LNCaP clone FGC (cell line): Measurements from ENCODE around the gene PCGF3.

Experiments used
- DNase-seq: peaks from one replicate; pipeline ENCODE4 v3.0.0-alpha.2; 2011; ENCODE audit warnings: low read depth
- H3K4me3 ChIP-seq: 2 replicates; pipeline ENCODE4 v1.5.1; 2011; ENCODE audit warnings: mild to moderate bottlenecking, low read depth, low read length, control low read depth
- TF ChIP-seq, protein P1 (sequence below): IDR thresholded peaks from 2 replicates; pipeline ENCODE4 v1.5.1; 2012; ENCODE audit warnings: mild to moderate bottlenecking; ENCODE audit not compliant: control insufficient read depth, insufficient read depth; ENCODE audit errors: extremely low read depth

PCGF3 gene

GRCh38 chr4:689723-690122 is 15.9 kb upstream of the PCGF3 start:
- DNase-seq: no peak
- TF ChIP-seq, protein P1, sequence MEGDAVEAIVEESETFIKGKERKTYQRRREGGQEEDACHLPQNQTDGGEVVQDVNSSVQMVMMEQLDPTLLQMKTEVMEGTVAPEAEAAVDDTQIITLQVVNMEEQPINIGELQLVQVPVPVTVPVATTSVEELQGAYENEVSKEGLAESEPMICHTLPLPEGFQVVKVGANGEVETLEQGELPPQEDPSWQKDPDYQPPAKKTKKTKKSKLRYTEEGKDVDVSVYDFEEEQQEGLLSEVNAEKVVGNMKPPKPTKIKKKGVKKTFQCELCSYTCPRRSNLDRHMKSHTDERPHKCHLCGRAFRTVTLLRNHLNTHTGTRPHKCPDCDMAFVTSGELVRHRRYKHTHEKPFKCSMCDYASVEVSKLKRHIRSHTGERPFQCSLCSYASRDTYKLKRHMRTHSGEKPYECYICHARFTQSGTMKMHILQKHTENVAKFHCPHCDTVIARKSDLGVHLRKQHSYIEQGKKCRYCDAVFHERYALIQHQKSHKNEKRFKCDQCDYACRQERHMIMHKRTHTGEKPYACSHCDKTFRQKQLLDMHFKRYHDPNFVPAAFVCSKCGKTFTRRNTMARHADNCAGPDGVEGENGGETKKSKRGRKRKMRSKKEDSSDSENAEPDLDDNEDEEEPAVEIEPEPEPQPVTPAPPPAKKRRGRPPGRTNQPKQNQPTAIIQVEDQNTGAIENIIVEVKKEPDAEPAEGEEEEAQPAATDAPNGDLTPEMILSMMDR: no peak
- H3K4me3 ChIP-seq: no peak overlapping the region

DNA sequence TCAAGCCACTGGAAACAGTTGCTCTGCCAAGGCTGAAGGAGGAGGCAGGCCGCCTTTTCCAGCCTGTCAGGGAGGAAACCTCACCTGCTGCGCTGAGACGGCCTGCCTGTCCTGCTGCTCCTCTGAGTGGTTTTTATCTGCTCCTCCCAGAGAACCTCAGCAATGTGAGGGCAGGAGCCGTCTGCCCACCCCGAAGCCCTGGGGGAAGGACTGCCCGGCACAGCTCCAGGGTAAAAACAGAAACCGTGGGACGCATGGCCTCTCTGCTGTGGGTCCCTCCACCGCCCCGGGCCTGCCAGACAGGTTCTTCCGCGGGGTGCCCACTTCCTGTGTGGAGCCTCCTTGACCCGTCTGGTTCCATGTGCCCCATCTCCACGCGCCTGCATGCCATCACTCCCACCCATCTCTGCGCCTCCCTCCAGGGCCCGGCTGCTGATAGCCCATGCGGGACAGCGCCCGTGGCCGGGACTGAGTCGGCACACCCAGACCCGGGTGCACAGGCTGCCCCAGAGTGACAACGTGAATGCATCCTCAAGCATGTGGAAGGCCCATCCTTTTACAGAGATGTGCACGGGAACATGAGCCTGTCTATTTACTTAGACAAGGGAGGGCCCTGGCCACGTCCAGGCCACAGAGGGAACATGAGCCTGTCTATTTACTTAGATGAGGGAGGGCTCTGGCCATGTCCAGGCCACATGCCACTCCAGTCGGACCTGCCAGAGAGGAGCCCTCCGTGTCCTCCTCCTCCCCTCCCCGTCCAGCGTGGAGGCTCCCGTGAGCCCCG is 12.7 kb upstream of the PCGF3 start:
- H3K4me3 ChIP-seq: no peak overlapping the region
- DNase-seq: peak; percentile 94

DNA sequence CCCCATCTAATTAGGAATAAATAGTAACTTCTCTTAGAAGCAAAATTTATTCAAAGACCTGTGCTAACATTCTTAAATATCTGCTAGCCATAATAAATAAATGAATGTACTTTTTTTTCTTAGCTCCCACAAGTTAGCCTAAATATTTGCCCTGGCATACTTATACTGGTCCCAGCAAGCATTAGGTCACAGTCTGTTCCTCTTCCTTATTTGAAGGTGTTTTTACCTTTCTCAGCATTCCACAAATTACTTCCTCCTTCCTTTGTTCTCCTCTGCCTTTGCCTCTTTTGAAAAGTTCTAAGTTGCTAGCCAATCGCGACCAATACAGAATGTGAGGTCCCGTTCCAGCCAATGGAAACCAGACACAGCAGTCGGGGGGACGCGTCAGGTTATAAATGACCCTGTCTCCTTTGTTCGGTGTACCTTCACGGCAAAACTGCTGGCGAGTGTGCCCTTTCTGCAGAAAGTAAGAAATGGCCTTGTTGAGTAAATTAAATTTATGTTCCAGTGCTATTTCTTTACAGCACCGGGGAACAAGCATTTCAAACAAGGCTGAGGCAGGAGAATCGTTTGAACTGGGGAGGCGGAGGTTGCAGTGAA is 11.2 kb upstream of the PCGF3 start:
- peak; percentile 68 for DNase-seq
- H3K4me3 ChIP-seq: 0 out of 2 replicates have a peak overlapping the region, but pooled peaks have one; percentile 12

More for the DNA sequence above, 12.7 kb upstream of the PCGF3 start:
- TF ChIP-seq, protein P1: no peak

DNA sequence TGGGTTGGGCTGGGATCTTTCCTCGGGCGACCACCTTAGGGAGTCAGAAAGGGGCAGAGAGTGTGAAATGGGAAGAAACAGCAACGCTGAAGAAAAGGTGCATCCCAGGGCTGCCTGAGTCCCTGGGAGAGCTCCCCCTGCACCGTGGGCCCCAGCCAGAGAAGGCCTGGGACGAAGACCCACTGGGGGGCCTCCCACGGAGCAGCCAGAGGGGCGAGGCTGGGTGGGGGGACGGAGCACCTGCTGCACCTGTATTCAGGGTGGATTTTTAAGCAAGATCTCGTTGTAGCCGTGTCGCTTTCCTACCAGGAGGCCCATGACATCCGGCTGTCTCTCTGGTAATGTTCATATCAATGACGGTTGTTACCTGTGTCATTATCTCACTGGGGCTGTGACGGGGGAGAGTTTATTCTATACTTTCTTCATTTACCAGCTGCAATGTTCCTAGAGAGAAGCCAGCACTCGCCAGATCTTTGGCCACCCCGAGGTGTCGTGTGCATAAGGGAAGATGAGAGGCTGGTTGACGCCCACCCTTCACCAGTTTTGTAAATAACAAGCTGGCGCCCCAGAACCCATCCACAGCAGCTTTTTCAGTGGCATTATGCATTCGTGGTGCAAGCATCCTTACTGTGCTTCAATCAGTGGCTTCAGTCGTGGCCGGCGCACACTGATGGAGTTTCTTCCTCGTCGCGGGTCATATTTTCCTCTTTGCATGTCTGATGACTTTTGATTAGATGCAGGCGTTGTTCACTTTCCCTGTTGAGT is 5.6 kb upstream of the PCGF3 start:
- DNase-seq: no peak
- TF ChIP-seq, protein P1: no peak
- H3K4me3 ChIP-seq: no peak overlapping the region

- TF ChIP-seq, protein P1: no peak
Measured at GRCh38 chr4:700587-701264, 4.9 kb upstream of the PCGF3 start.

GRCh38 chr4:702618-703048 is 3.0 kb upstream of the PCGF3 start:
- DNase-seq: no peak
- TF ChIP-seq, protein P1: no peak
- no peak overlapping the region for H3K4me3 ChIP-seq

More at GRCh38 chr4:700587-701264, 4.9 kb upstream of the PCGF3 start:
- no peak overlapping the region for H3K4me3 ChIP-seq
- no peak for DNase-seq
